ENCODE data around the gene DIP2C.
"Not testable (repeated sequence)": the region's sequence is repeated elsewhere in the genome, so short reads cannot be mapped to it uniquely, and the experiment has no call there.

DIP2C gene

GRCh38 chr10:269440-270074, 419.9 kb downstream of the DIP2C start:
- Histone ChIP-seq H3K4me3 (ENCODE audit: low read depth, low read length) (no peak overlapping the region), H3K36me3 (replicated peaks) (no peaks in the 10 kb centered on the region), H3K27ac (no peak overlapping the region), H3K27me3 (replicated peaks) (no peaks in the 10 kb centered on the region)
- in situ Hi-C loops (cut with HindIII; ENCODE audit: low pct_ligation_motif_present, low sequenced_read_pairs), result no loop called here
- no peak for DNase-seq
- no peak for TF ChIP-seq CTCF (IDR thresholded peaks at IDR 0.05; ENCODE audit: low read depth, low read length, missing control alignments)

GRCh38 chr10:267705-268104, 421.8 kb downstream of the DIP2C start:
- no peak for TF ChIP-seq CTCF (IDR thresholded peaks at IDR 0.05; ENCODE audit: low read depth, low read length, missing control alignments)
- no peaks in the 10 kb centered on the region for H3K27me3 ChIP-seq (replicated peaks)
- no peak overlapping the region for H3K27ac ChIP-seq
- H3K36me3 ChIP-seq (replicated peaks), result no peaks in the 10 kb centered on the region
- no peak overlapping the region for H3K4me3 ChIP-seq (ENCODE audit: low read depth, low read length)
- in situ Hi-C loops (cut with HindIII; ENCODE audit: low pct_ligation_motif_present, low sequenced_read_pairs), result no loop called here
- DNase-seq, result no peak

- TF ChIP-seq CTCF (IDR thresholded peaks at IDR 0.05; ENCODE audit: low read depth, low read length, missing control alignments), result no peak
- in situ Hi-C loops (cut with HindIII; ENCODE audit: low pct_ligation_motif_present, low sequenced_read_pairs), result no loop called here
Observed at GRCh38 chr10:266974-267425, 422.5 kb downstream of the DIP2C start.

GRCh38 chr10:265816-266588, 423.5 kb downstream of the DIP2C start:
- H3K27me3 ChIP-seq (replicated peaks); H3K36me3 ChIP-seq (replicated peaks); in situ Hi-C loops (cut with HindIII; ENCODE audit: low pct_ligation_motif_present, low sequenced_read_pairs); H3K27ac ChIP-seq; DNase-seq; H3K4me3 ChIP-seq (ENCODE audit: low read depth, low read length): not testable (repeated sequence)

More at GRCh38 chr10:266974-267425, 422.5 kb downstream of the DIP2C start:
- Histone ChIP-seq H3K27me3 (replicated peaks) (no peaks in the 10 kb centered on the region), H3K27ac (no peak overlapping the region), H3K4me3 (ENCODE audit: low read depth, low read length) (no peak overlapping the region), H3K36me3 (replicated peaks) (no peaks in the 10 kb centered on the region)
- DNase-seq, result peak; percentile 44

GRCh38 chr10:265074-265440, 424.4 kb downstream of the DIP2C start:
- in situ Hi-C loops (cut with HindIII; ENCODE audit: low pct_ligation_motif_present, low sequenced_read_pairs); H3K4me3 ChIP-seq (ENCODE audit: low read depth, low read length); H3K36me3 ChIP-seq (replicated peaks); H3K27me3 ChIP-seq (replicated peaks); H3K27ac ChIP-seq: not testable (repeated sequence)
- DNase-seq, result peak; percentile 42

GRCh38 chr10:264160-265073, 425.1 kb downstream of the DIP2C start:
- H3K27me3 ChIP-seq (replicated peaks); DNase-seq; H3K4me3 ChIP-seq (ENCODE audit: low read depth, low read length); H3K27ac ChIP-seq; in situ Hi-C loops (cut with HindIII; ENCODE audit: low pct_ligation_motif_present, low sequenced_read_pairs); H3K36me3 ChIP-seq (replicated peaks): not testable (repeated sequence)

Data from brain microvascular endothelial cell (primary cell).